PFSK-1 (cell line): ENCODE measurements around the gene KAZN.

Experiments
- FOXP2 ChIP-seq: optimal IDR thresholded peaks from 2 replicates; pipeline ENCODE3; 2011; ENCODE audit warnings: borderline replicate concordance, control low read depth, inconsistent platforms; ENCODE audit not compliant: insufficient read depth; ENCODE audit errors: extremely low read length, extremely low read depth
- POLR2AphosphoS5 ChIP-seq: IDR thresholded peaks from 2 replicates; pipeline ENCODE4 v1.6.1; 2012; ENCODE audit warnings: low read depth, mild to moderate bottlenecking, control low read depth, low read length, moderate library complexity
- REST ChIP-seq, 2 experiments: IDR thresholded peaks; 2 replicates each; pipeline versions ENCODE4 v1.6.1 to v1.8.0; 2011 to 2012; ENCODE audit warnings: low read depth in 2 of 2, low read length in 2 of 2, control low read depth in 1 of 2, inconsistent platforms in 1 of 2, mild to moderate bottlenecking in 1 of 2, moderate library complexity in 1 of 2; ENCODE audit not compliant: insufficient read depth in 1 of 2
- SIN3A ChIP-seq: IDR thresholded peaks from 2 replicates; pipeline ENCODE4 v1.6.1; 2012; ENCODE audit warnings: mild to moderate bottlenecking, low read length, moderate library complexity, borderline replicate concordance; ENCODE audit not compliant: insufficient read depth
- TAF1 ChIP-seq: IDR thresholded peaks from 2 replicates; pipeline ENCODE4 v1.6.1; 2012; ENCODE audit warnings: low read length, control low read depth, borderline replicate concordance; ENCODE audit not compliant: insufficient read depth

DNA sequence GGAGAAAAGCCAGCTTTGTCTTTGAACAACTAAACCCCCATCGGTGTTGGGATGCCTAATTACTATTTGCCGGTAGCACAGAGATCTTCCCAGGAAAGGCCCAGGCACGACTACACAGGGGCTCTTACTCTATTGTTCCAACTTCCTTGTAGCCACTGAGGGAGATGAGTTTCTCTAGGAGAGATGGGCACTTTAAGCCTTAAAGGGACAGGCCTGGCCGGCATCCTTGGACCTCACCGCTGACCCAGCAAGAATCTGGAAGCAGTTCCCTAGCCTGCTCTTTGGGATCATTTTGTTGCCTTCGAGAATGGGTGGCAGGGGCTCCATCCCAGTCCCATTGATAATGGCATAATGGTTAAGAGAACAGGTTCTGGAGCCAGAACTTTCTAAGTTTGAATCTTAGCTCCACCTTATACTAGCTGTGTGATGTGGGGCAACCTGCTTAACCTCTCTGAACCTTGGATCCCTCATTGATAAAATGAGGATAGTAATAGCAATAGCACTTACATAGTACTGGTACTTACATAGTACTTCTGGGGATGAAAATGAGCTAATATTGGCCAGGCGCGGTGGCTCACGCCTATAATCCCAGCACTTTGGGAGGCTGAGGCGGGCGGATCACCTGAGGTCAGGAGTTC, 316.0 kb downstream of the KAZN start:
- no peak for TF ChIP-seq SIN3A
- TF ChIP-seq POLR2AphosphoS5: no peak
- no peak for TF ChIP-seq TAF1
- TF ChIP-seq REST (IDR thresholded peaks at IDR 0.05; ENCODE audit: insufficient read depth in 1 of 2, low read depth in 2 of 2, low read length in 2 of 2): no peak
- TF ChIP-seq FOXP2: no peak
